Measurements from ENCODE around the gene AKT1S1.

The AKT1S1 gene

DNA sequence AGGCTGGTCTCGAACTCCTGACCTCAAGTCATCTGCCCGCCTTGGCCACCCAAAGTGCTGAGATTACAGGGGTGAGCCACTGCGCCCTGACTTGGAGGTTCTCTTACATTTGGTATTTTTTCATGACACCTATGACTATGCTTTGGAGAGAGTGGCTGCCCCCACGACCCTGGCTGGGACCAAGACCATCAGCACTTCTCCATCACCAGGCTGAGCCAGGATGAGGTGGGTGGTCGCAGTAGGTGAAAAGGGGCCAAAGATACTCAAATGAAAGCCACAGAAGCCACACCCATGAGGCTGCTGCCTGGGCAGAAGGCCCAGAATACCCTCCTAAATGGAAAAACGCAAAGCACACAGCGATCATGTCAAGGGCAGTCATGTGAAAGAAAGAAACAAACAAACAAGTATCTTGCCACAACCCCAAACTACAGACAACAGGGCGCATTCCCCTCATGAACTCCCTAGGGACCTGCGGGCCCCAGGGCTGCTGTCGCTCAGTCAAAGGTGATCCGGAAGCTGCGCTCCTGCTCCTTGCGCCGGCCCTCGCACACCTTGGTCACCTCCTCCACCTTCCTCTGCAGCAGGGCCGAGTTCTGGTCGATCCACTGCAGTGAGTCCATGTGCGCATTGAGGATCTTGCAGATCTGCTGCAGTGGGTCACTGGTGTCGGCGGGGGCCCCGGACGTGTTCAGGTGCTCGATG lies 30.7 kb upstream of the AKT1S1 start:
- no peak for DNase-seq

DNA sequence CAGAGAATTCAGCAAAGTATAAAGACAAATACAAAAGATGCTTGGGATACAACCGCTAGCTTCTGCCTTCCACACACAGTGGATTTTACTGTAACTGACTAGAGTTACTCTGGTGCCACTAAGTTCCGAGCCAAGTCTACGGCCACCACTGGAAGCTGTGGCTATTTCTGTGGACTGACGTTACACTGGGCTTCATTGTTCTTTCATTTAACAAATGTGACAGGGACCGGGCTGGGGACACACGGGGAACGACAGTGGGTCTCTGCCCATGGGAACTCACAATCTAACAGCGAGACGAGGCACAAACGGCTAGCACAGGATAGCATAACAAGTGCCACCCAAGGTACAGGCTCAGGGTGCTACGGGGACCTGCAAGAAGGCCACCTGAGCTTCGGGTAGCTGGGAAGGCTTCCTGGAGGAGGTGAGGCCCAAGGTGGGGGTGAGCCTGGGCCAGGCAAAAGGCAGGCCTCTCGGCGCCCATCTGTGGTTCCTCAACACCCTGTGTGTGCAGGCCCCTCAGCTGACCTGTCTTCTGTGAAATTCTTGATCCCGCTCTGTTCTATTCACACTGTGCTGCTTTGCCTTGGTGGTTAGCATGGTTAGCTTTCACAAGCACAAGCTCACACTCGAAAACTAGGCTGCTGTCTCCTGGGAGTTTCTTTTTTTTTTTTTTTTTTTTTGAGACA lies 29.9 kb upstream of the AKT1S1 start:
- no peak for DNase-seq

DNA sequence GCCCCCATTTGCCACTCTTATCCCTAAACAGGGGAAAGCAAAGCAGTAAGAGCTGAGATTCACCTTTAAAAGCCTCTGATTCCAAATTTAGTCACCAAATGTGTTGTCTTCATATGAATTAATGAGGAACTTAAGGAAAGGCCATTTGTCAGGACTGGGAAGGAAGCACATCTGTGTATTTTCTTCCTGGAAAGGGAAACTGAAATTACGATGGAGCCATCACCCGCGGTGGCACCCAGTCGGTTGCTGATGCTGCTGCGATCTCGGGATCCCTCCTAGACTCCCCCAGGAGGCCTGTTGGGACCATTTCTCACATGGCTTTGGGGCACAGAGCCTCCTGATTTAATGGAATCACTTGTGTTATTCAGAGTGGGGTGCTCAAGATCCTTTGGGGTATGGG lies 27.0 kb upstream of the AKT1S1 start:
- DNase-seq = no peak

DNA sequence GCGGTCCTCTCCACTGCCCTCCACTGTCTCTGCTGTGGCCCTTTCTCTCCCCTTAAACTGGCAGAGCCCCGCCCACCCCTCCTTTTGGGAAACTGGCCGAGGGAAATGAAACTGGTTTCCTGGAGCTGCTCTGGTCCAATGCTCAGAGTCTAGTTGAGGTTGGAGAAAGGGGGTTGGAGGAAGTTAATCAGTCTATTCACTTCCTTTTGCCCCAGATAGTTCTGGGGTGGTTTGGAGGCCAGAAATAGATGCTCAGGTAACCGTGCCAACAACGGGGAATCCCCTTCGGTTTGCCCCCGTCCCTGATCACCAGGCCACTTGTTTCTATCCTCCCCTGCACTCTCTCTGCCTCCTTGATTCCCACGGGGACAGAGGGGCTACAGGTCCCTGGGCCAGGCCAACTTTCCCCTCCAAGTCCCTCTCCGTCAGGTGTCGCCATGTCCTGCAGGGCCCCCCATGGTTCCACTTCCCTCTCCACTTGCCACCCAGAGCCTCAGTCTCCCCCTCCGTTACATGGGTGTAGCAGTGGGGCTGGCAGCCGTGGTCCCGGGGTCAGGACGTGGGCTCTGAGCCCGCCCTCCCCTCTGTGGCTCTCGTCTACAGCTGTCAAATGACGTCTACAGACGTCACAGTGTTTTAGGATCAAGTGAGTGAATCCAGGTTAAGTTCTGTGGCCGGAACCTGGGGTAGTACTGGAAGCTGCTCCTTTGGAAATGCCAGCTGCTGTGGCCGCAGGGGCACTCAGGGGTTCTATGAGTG lies 19.9 kb upstream of the AKT1S1 start, which contains the start of gene IL4I1:
Gene IL4I1 (minus strand): TSS at position 25 of the 759 bp plus-strand sequence. CDS start 727 bp downstream, outside the sequence.
- peak; percentile 54 for DNase-seq

DNA sequence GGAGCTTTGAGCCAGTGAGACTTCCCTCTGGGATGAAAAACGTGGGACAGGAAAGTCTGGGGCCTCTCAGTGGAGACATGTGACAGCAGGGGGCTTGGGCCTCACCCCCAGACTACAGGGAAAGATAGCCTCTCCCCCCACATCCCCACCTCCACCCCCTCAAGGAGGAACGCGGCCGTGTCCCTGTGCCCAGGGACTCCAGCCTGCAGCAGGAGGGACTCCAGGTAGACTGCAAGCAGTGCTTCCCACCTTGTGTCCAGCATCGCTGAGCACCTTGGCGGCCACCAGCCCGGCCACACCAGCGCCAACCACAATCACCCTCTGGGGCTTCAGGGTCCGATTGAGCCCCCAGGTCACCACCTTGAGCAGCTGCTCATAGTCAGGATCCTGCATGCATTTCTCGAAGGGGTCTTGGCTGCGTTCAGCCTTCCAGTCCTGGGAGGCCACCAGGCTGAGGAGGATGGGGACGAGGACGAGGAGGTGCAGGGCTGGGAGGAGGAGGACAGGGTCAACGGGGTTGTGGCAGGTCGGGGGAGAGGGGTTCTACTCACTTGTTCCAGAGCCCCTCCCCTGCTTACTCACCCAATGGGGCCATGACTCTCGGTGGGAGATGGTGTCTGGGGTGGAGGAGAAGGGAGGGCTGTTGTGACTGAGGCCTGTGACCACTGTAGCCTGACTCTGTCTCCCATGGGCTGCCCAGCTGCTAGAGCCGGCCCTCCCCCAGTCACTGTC lies 18.6 kb upstream of the AKT1S1 start:
- no peak for DNase-seq

DNA sequence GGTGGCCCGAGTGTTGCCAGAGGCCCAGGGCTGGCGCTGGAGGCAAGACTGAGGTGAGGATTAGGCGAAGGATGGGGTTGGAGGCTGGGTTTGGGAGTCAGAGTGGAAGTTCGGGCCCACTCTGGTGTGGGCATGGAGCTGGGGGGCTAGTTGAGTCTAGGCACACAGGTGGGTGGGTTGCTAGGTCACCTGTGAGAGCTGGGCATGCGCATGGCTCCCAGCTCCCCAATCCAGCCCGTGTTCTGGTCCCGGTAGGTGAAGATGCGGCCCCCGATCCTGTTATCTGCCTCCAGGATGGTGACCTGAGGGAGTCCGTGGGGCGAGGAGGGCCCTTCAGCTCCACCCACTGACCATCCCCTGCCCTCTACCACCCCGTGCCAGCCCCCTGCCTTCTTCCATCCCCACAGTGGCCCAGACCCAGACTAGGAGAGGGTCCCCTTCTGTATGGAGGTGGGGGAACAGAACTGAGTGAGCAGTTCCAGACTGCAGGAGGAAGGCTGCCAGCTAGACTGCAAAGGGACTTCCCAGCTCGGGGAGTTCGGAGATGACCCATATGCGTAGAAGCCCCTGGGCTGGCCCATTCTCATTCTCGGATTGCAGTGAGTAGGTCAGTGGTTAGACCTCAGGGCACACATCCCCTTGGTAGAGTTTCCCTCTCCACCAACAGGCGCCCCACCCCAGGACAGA lies 17.9 kb upstream of the AKT1S1 start:
- no peak for DNase-seq

DNA sequence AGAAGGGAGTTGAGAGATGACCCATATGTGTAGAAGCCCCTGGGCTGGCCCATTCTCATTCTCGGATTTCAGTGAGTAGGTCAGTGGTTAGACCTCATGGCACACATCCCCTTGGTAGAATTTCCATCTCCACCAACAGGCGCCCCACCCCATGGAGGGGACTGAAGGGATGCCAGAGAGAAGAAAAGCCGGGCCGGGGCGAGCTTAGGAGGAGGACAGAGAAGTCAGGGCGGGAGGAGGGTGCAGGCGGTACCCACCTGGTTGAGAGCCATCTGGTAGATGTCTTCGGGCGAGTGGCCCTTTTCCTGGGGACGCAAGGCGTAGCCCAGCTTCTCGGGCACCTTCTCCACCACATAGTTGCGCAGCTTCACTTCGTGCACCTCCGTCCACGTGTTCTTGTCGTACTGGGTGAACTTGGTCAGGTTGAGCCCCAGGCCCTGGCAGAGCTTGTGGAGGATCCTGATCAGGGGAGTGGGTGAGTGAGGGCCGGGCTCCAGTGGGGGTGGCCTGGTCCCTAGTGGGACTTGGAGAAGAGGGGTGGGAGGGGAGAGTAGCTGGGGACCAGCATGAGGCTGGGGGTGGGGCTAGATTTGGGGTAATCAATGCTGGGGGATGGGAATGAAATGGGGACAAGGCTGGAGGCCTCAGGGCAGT lies 17.0 kb upstream of the AKT1S1 start:
- no peak for DNase-seq

DNA sequence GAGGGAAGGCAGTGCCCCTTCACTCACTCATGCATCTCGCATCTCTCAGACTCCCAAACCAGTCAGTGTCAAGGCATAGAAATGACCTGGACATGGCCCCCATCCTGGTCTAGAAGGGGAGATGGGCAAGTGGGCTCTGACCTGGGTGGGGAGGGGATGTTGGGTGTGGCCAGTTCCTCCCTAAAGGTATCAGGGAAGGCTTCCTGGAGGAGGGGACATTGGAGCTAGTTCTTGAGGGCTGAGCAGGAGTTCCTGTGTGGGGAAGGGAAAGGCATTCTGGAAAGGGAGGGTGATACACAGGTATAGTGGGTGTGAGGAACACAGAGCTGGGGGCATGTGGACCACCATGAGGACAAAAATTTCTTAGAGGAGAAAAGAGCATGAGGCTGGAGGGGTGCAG lies 15.6 kb upstream of the AKT1S1 start:
- DNase-seq = no peak

DNA sequence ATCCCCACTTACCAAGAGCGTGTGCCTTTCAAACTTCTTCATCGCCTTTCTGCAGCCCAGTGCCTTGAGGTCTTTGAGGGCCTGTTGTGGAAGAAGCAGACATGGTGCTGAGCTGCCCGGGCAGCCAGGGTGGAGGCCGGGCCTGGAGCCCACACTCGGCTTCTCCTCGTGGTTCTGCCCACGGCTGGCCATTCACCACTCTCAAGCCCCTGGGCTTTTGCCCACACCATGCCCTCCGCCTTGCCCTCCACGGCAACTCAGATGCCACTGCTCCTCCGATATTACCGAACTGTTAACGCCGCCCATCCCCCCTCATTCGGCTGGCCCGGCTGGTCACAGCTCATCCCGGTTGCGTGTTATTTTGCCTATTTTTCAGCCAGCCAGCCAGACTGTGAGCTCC lies 14.2 kb upstream of the AKT1S1 start:
- no peak for DNase-seq

DNA sequence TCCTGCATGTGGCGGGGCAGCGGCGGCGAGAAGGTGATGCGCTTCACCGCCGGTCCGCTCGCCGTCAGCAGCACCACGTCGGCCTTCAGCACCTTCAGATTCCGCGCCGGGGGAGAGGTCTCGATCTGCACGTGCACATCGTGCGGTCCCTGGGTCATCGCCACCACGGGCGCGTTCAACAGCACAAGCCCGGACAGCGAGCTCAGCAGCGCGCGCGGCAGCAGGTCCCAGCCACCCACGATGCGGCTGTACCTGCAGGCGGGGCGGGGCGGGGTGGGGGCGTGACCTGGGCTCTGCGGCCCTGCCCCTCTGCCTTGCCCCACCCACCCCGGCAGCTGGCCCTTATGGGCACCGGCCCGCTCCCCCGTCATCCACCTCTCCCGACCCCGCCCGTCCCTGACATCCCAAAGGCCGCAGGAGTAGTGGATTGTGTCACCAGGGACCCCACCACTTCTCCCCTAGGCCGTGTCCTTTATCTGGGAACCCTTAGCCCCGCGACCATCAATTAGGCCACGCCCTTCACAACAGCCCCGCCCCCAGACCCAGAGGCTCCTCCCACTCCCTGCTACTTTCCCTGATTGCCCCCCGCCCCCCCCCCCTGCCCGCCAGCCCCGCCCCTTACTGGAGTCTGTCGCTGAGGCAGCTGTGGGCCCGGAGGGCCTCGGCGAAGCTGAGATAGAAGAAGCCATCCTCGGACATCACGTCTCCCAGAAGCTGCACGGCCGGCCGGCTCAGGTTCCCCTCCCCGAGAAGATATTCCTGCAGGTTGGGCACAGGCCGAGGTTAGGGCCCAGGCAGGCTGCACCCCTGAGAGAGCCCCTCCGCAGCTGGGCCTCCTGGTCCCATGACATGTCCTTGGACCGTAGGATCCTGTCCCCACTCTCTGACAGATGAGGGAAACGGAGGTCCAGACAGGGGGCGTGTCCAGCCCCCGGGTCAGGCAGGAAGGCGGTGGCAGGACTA lies 13.5 kb upstream of the AKT1S1 start:
- peak; percentile 45 for DNase-seq

DNA sequence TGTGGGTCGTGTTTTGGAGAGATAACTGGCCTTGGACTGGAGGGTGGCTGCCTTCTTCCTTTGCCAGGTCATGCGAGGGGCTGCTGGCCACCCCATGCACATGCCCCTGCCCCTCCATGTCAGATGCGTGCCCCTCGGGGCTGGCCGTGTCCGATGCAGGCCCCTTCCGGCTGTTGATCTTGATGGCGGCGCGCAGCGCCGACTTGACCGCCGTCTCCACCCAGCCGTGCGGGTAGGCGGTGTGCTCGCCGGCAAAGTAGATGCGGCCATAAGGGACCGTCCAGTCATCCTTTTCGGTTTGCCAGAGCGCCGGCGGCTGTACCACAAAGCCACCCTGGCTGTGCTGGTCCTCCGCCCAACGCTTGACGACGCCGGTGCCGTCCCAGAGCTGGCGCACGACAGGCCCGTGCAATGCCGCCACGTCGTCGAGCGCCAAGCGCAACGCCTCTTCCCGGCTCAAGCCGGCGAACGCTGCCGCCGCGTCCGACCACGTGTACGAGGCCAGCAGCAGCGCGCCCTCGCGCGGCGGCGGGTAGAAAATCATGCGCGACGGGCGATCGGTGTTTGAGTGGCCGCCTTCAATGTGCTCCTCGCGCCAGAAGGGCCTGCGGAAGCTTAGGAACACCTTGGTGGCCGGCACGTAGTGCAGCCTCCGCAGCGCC lies 12.7 kb upstream of the AKT1S1 start:
- DNase-seq = peak; percentile 63

DNA sequence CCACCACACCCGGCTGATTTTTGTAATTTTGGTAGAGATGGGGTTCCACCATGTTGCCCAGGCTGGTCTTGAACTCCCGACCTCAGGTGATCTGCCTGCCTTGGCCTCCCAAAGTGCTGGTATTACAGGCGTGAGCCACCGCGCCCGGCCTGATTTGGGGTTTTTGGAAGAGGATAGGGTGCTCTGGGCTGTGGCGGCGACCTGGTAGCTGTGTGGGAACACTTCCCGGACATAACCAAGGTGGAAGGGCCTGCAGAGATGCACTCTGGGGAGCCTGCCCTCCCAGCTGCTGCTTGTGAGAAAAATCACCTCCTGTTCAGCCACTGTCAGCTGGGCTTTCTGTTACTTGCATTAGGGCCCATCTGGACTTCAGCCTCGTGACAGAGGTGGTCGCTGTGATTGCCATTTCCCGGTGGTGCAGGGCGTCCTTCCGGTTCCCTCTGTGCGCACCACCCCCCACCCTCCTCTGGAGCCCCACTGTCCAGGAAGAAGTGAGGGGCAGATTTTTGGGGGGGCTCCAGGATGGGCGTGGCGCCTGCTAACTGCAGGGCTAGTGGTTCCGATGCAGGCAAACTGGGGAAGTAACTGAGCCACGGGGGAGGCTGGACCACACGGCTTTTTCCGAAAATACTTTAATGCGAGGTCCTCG lies 12.0 kb upstream of the AKT1S1 start:
- no peak for DNase-seq

DNA sequence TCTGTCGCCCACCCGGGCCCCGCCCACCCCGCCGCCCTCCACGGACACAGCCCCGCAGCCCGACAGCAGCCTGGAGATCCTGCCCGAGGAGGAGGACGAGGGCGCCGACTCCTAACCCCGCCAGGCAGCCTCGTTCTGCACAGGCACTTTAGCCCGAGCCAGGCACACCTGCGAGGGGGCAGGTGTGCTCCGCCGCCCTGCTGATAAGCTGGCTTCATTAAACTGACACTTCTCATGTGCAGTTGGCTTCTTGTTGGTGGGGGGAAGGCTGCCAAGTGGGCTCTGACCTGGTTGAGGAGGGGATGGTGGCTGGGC lies 11.3 kb upstream of the AKT1S1 start:
- DNase-seq = no peak

DNA sequence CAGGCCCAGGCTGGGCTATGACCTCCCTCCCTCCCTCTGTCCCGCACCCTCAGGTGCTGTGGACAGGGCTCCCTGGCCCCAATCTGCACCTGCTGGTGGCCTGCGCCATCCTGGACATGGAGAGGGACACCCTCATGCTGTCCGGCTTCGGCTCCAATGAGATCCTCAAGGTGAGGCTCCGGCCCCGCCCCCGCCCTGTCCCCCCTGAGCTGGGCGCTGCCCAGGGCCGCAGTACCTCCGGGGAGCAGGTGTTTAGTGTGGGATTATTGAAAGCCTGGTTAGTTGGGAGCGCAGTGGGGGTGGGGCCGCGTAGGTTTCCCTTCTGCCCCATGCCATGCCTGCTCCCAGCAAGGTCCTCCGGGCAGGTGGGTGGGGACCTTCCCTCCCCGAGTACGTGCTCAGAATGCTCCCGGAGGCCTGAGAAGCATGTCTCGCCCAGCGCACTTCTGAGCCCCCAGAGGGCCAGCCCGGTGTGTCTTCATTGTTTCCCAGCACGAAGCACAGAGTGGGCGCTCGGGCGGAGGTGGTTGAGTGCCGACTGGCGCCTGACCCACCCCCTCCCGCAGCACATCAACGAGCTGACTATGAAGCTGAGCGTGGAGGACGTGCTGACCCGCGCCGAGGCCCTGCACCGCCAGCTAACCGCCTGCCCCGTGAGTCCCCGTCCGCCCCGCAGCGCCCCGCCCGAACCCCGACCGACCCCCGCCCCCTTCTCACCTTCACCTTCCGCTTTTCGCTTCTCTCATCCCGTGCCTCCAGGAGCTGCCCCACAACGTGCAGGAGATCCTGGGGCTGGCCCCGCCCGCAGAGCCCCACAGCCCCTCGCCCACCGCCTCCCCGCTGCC lies 10.7 kb upstream of the AKT1S1 start:
- no peak for DNase-seq

DNA sequence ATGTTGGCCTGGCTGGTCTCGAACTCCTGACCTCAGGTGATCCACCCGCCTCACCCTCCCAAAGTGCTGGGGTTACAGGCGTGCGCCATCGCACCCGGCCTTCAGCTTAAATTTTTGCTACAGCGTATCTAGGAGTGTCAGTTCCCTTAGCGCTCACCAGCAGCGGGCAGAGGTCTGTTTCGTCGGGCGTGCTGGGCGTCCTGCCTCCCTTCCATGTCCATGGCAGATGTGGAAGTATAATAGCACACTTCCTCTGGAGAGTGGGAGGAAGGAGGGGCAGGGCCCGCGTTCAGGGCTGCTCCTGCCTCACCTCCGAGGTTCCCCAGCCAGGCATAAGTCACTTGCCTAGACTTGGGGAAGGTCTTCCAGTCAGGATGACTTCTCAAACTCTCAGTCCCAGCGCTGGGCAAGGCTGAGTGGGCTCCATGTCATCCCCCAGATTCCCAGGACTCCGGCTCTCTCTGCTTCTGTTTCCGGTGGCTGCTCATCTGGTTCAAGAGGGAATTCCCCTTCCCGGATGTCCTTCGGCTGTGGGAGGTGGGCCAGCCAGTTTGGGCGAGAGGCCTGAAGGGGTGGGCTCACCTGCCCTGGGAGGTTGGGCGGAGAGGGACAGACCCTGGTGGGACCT lies 10.0 kb upstream of the AKT1S1 start:
- DNase-seq = no peak

DNA sequence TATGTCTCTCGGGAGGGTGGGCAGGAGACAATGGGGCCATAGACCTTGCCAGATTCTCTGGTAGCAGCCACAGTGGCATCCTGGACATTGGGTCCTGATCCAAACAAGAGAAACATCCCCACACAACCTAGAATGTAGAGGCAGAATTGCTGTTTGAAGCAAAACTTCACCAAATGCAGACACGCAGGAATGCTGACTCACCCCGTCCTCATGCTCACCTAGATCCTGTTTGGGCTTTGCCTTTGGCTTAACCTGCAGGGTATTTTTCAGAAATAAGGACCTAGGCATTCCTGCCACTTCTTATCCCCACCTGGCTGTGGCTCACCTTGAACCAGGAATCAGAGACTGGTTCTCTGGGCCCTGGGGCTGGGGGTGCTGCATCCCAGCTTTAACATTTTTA lies 7.6 kb upstream of the AKT1S1 start:
- DNase-seq = no peak

DNA sequence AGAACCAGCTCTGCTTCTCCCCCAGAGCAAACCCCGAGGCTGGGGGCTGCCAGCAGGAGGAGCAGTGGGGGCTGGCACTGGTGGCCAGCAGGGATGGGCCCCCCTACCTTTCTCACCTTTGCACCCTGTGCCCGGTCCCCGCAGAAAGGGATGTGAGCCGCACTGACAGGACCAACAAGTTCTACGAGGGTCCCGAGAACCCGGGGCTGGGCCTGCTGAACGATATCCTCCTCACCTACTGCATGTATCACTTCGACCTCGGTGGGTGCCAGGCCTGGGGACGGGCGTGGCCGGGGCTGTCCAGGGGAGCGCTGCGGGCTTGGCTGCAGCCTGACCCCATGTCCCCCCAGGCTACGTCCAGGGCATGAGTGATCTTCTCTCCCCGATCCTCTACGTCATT lies 7.0 kb upstream of the AKT1S1 start:
- no peak for DNase-seq

DNA sequence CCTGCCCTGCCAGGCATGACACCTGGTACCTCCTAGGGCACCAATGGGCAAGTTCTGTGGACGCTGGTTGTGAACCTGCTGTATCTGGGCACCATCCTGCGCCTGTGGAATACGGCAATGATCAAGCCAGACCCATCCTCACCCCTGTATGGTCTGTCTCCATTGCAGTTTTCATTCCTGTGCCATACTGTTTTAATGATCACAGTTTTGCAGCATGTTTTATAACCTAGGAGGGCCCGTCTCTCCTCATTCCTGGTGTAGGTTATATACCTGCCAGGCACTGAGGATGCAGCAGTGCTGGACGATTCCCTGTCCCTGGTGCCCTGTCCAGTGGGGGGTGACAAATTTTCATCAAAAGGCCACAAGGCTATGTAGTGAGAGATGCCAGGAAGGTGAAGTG lies 5.9 kb upstream of the AKT1S1 start:
- DNase-seq = no peak
